Uterus (tissue), 4 donors: ENCODE measurements around the gene DIDO1. TPM values are rescaled to one million over a fixed set of nuclear protein-coding genes. Genes with fewer than 3 reads are reported as not detected.

Experiments
- DNase-seq, 2 donors: peaks; one replicate each; pipeline ENCODE4 v3.0.0-alpha.2; 2019 to 2020
- H3K27ac ChIP-seq, 2 donors: fragments of 200-600 bp; sonication (generic); 1 replicate in 1 of 2; 2 replicates in 1 of 2; pipeline ENCODE4 v1.5.1; 2016 to 2018
- H3K27me3 ChIP-seq, 2 donors: fragments of 200-600 bp; sonication (generic); one replicate each; pipeline ENCODE4 v1.5.1; 2018 to 2019; ENCODE audit warnings: control low read depth in 1 of 2
- H3K36me3 ChIP-seq, 2 donors: fragments of 200-600 bp; sonication (generic); one replicate each; pipeline ENCODE4 v1.5.1; 2019; ENCODE audit warnings: control low read depth in 1 of 2
- H3K4me1 ChIP-seq, 2 donors: fragments of 200-600 bp; sonication (generic); one replicate each; pipeline ENCODE4 v1.5.1; 2018 to 2019; ENCODE audit warnings: control low read depth in 1 of 2
- H3K4me3 ChIP-seq, 2 donors: fragments of 200-600 bp; sonication (generic); 1 replicate in 1 of 2; 2 replicates in 1 of 2; pipeline ENCODE4 v1.5.1; 2018 to 2019; ENCODE audit warnings: mild to moderate bottlenecking in 1 of 2
- H3K9me3 ChIP-seq, 2 donors: fragments of 200-600 bp; sonication (generic); one replicate each; pipeline ENCODE4 v1.5.1; 2019; ENCODE audit warnings: control low read depth in 1 of 2
- POLR2A ChIP-seq, 2 donors: fragments of 450-650 bp; IDR thresholded peaks; one replicate each; pipeline ENCODE4 v1.6.1; 2016; ENCODE audit warnings: antibody characterized with exemption in 2 of 2, mild to moderate bottlenecking in 1 of 2, moderate library complexity in 1 of 2
- intact Hi-C: fragments of 100-400 bp; cut with DNase I; formaldehyde crosslinking; loops from one replicate; pipeline ENCODE4 v1.15.1; 2023; ENCODE audit warnings: low total_unique reads
- total RNA-seq, 4 donors: library from RNA; depleted of rRNA in 3 of 4; stranded (reverse); fragments of >200 nt in 3 of 4; gene quantifications; one replicate each; pipeline versions ENCODE4 v1.1.0 to v1.2.4, GENCODE V29; 2014 to 2023
- TF ChIP-seq, protein P1 (sequence below), 4 experiments: fragments of 200-600 bp in 2 of 4; fragments of 450-650 bp in 2 of 4; sonication (generic) in 2 of 4; IDR thresholded peaks; one replicate each; pipeline ENCODE4 v1.5.1; 2016 to 2019; ENCODE audit warnings: antibody characterized with exemption in 4 of 4, mild to moderate bottlenecking in 2 of 4, moderate library complexity in 1 of 4
- donor health status: DM: yes; HTN: yes; CAD: no.

Gene DIDO1
- total RNA-seq, 4 donors from 2014 or later = 20.9 to 92.8 (median 78.8) TPM

DNA sequence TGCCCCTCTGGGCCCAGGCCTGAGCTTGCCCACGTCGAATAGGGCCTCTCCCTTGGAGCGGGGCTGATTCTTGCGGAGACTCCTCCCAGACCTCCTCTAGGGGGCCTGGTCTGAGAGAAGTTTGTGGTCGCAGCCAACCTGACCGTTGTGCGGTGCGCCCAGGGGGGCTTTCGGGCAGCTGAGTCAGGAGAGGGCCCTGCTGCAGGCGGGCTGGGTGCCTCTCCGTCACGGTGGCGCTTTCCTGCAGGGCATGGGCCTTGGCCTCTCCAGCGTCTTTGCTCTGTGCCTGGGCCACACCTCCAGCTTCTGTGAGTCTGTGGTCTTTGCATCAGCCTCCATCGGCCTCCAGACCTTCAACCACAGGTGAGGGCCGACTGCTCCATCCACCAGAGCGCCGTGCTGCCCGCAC is 39.1 kb upstream of the DIDO1 start:
- Histone ChIP-seq H3K27ac (no peak overlapping the region), H3K4me1 (no peaks in the 10 kb centered on the region), H3K4me3 (no peak overlapping the region), H3K9me3 (no peaks in the 10 kb centered on the region), H3K27me3 (peaks cover 0 to 1% of the 10 kb centered on the region in 2 donors), H3K36me3 (no peaks in the 10 kb centered on the region)
- intact Hi-C loops = no loop called here
- TF ChIP-seq, protein P1, sequence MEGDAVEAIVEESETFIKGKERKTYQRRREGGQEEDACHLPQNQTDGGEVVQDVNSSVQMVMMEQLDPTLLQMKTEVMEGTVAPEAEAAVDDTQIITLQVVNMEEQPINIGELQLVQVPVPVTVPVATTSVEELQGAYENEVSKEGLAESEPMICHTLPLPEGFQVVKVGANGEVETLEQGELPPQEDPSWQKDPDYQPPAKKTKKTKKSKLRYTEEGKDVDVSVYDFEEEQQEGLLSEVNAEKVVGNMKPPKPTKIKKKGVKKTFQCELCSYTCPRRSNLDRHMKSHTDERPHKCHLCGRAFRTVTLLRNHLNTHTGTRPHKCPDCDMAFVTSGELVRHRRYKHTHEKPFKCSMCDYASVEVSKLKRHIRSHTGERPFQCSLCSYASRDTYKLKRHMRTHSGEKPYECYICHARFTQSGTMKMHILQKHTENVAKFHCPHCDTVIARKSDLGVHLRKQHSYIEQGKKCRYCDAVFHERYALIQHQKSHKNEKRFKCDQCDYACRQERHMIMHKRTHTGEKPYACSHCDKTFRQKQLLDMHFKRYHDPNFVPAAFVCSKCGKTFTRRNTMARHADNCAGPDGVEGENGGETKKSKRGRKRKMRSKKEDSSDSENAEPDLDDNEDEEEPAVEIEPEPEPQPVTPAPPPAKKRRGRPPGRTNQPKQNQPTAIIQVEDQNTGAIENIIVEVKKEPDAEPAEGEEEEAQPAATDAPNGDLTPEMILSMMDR (IDR thresholded peaks at IDR 0.05) = no peak
- TF ChIP-seq POLR2A (IDR thresholded peaks at IDR 0.05) = no peak
- no peak for DNase-seq

DNA sequence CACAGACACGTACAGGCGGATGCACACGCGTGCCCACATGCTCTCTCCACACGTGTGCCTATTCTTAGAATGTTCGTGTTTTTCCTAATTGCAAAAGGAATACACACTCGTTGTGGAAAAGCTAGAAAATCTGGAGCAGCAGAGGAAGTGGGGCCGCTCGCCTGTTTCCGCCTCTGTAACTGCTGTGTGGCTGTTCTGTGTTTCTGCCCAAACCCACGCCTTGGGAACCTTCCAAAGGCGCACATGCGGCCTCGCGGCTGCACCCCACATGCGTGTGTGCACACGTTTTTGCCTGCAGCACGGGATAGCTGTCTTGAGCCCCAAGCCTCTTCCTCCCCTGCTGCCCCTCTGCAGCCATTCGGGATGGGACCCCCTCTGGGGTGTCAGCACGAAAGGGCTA is 38.4 kb upstream of the DIDO1 start:
- H3K9me3 ChIP-seq = no peaks in the 10 kb centered on the region
- TF ChIP-seq POLR2A (IDR thresholded peaks at IDR 0.05) = no peak
- TF ChIP-seq, protein P1 (IDR thresholded peaks at IDR 0.05) = no peak
- no peaks in the 10 kb centered on the region for H3K36me3 ChIP-seq
- no peak overlapping the region for H3K4me3 ChIP-seq
- intact Hi-C loops = no loop called here
- H3K27ac ChIP-seq = no peak overlapping the region
- H3K4me1 ChIP-seq = no peaks in the 10 kb centered on the region
- no peak for DNase-seq
- no peaks in the 10 kb centered on the region for H3K27me3 ChIP-seq

DNA sequence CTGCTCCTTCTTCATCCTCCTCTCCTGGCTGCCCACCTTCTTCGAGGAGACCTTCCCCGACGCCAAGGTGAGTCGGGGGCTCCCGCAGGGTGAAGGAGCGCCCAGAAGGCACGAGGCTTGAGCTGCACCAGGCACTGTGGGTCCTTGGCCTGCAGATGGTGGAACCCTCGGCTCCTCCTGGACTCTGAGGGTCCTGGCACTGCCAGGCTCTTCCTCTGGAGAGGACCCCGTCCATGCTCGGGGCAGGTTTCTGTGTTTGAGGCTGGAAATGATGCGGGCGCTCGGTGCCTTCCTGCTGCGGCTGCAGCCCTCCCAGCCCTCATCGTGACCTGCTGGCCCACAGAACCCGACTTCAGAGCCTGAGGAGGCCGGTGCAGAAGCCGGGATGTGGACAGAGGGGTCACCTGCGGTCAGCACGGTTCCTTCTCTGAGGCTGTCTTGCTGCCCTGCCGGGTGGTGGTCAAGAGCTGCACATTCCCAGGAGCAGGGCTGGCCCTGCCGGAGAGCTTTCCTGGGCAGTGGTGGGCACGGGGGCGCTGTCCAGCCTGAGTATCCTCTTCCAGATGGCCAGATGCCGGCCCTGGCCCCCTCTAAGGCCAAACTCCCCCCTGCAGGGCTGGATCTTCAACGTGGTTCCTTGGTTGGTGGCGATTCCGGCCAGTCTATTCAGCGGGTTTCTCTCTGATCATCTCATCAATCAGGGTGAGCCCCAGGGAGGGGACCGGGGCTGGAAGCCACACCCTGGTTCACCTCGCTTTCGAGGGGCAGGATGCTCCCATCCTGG is 37.5 kb upstream of the DIDO1 start:
- no peaks in the 10 kb centered on the region for H3K27me3 ChIP-seq
- DNase-seq = no peak
- TF ChIP-seq POLR2A (IDR thresholded peaks at IDR 0.05) = no peak
- TF ChIP-seq, protein P1 (IDR thresholded peaks at IDR 0.05) = no peak
- no peak overlapping the region for H3K4me3 ChIP-seq
- H3K27ac ChIP-seq = no peak overlapping the region
- no peaks in the 10 kb centered on the region for H3K9me3 ChIP-seq
- H3K36me3 ChIP-seq = no peaks in the 10 kb centered on the region
- H3K4me1 ChIP-seq = no peaks in the 10 kb centered on the region
- intact Hi-C loops = no loop called here

DNA sequence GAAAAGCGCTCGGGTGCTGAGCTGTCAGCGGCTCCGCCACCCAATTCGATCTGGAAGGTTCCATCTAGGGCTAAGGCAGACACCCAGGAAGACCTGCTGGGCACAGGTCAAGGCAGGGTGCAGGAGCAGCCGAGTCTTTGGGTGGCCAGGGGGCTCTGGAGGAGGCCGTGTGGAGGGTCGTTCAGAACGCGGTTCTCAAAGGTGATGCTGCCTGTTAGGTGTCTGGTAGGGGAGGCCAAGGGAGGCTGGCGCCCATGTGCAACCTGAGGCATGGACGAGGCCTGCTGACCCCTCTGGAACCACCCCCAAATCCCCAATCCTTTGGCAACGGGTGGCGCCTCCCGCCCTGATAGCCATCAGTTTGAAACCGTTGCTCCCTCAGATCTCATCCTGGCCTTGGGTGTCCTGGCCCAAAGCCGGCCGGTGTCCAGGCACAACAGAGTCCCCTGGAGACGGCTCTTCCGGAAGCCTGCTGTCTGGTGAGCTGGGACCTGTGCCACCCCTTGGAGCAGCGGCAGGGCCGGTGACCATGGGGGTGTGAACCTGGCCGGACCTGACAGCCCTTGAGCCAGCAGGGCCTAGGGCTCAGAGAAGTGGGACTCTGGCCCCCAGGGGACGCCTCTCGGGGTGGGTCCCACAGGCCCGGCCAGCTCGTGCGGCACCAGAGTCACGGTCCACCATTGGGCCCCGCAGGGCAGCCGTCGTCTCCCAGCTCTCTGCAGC is 36.7 kb upstream of the DIDO1 start:
- H3K36me3 ChIP-seq = no peaks in the 10 kb centered on the region
- no peak for TF ChIP-seq POLR2A (IDR thresholded peaks at IDR 0.05)
- TF ChIP-seq, protein P1 (IDR thresholded peaks at IDR 0.05) = no peak
- H3K4me3 ChIP-seq = no peak overlapping the region
- intact Hi-C loops = no loop called here
- no peak for DNase-seq
- H3K9me3 ChIP-seq = no peaks in the 10 kb centered on the region
- H3K27ac ChIP-seq = no peak overlapping the region
- no peaks in the 10 kb centered on the region for H3K4me1 ChIP-seq
- no peaks in the 10 kb centered on the region for H3K27me3 ChIP-seq

DNA sequence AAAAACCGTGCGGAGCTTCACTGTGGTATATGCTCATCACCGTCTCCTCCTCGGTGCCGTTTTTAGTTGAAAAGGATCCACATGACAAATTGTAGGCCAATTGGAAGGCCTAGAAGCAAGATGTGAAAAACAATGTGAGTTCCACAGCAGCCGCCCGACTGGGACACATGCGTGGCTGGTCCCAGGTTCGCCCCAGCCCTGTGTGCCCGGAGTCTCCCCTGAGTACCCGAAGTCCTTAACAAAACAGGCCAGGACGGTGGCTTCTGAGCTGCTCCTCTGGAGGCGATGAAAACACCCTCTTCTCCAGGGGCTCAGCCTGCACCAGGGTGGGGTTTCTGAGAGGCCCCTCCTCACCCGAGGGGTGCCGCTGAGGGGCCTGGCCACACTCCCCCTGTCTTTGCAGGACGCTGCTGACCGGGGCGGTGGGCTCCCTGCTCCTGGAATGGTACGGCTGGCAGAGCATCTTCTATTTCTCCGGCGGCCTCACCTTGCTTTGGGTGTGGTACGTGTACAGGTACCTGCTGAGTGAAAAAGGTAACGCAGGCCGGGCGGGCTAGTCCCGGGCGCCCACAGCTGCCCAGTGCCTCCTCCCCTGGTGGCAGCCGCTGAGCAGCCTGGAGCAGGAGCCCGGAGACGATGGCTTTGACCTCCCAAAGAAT is 36.0 kb upstream of the DIDO1 start:
- no peak for TF ChIP-seq POLR2A (IDR thresholded peaks at IDR 0.05)
- TF ChIP-seq, protein P1 (IDR thresholded peaks at IDR 0.05) = no peak
- intact Hi-C loops = no loop called here
- Histone ChIP-seq H3K4me3 (no peak overlapping the region), H3K4me1 (no peaks in the 10 kb centered on the region), H3K27me3 (no peaks in the 10 kb centered on the region), H3K27ac (no peak overlapping the region), H3K9me3 (no peaks in the 10 kb centered on the region), H3K36me3 (no peaks in the 10 kb centered on the region)
- DNase-seq = no peak
